H1 (cell line): Measurements from ENCODE around the gene TMTC2. TPM values are rescaled to one million over a fixed set of nuclear protein-coding genes. Genes with fewer than 3 reads are reported as not detected.

Source experiments
- CBX5 ChIP-seq: fragments of 300-800, 300-1000 bp; sonication (generic); IDR thresholded peaks from 2 replicates; pipeline ENCODE4 v1.7.1; 2016; ENCODE audit warnings: antibody characterized with exemption, low read length, low read depth
- JUND ChIP-seq: IDR thresholded peaks from 2 replicates; pipeline ENCODE4 v1.6.1; 2011; ENCODE audit warnings: mild to moderate bottlenecking, improper control_type of control experiment, low read length
- MAFK ChIP-seq: IDR thresholded peaks from 2 replicates; pipeline ENCODE4 v1.6.1; 2012; ENCODE audit warnings: low read depth, mild to moderate bottlenecking, improper control_type of control experiment, low read length
- polyA plus RNA-seq, 7 experiments: library from polyadenylated mRNA; depleted of rRNA in 3 of 7; stranded (reverse) in 5 of 7; unstranded in 2 of 7; fragments of >200 nt in 5 of 7; fragments of 200-250 nt in 2 of 7; gene quantifications; 1 replicate in 5 of 7; 2 replicates in 1 of 7; 4 replicates in 1 of 7; pipeline versions ENCODE4 v1.2.1 to v1.2.3, GENCODE V29; 2011 to 2013; ENCODE audit warnings: missing spikeins in 2 of 7, mixed read lengths in 2 of 7
- total RNA-seq: library from RNA; stranded (reverse); fragmentation: NEBNext Ultra II Directional; extraction: Animal tissue kit (Norgen Biotek cat#: 25700); gene quantifications from 2 replicates; pipeline ENCODE4 v1.2.1, GENCODE V29; 2021
- TF ChIP-seq, protein P1 (sequence below): fragments of 300-600 bp; sonication (generic); IDR thresholded peaks from 2 replicates; pipeline ENCODE4 v1.7.1; 2012; ENCODE audit warnings: low read length, moderate library complexity, mild to moderate bottlenecking, inconsistent platforms; ENCODE audit not compliant: insufficient replicate concordance

TMTC2 gene
- total and polyA plus RNA-seq, 2 of the 8 experiments (the other 6 are each of a cell fraction or from before 2014, with no cell fraction given): 2.3 to 3.9 TPM

DNA sequence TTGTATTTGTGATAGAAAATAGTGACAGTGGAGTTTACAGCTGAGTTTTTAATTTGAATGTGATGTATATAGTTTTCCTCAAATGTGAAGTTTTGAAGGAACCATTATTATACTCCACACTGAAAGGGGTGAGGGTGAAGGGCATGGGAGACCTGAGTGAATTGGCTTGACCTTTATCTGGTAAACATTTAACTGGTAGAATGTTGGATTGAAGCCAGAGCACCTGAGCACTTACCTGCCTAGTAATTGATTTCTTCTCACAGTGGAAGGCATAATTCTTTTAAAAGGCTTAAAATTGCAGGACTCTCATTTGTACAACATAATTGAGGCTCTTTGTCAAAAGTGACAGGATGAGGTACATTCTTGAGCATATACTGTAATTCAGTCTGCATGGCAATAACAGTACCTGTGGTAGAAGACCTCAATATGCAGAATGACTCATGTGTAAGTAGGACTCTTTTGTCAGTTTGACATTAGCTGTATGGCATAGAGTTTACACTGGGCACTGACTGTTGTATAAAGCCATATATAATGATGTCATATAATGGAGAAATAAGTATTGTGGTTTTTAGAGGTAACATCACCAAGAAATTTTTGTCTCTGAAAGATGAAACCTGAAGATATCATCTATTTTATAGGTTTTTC lies 309.6 kb downstream of the TMTC2 start (continued):
- TF ChIP-seq JUND (no peak), CBX5 (no peak), MAFK (no peak)
- TF ChIP-seq, protein P1, sequence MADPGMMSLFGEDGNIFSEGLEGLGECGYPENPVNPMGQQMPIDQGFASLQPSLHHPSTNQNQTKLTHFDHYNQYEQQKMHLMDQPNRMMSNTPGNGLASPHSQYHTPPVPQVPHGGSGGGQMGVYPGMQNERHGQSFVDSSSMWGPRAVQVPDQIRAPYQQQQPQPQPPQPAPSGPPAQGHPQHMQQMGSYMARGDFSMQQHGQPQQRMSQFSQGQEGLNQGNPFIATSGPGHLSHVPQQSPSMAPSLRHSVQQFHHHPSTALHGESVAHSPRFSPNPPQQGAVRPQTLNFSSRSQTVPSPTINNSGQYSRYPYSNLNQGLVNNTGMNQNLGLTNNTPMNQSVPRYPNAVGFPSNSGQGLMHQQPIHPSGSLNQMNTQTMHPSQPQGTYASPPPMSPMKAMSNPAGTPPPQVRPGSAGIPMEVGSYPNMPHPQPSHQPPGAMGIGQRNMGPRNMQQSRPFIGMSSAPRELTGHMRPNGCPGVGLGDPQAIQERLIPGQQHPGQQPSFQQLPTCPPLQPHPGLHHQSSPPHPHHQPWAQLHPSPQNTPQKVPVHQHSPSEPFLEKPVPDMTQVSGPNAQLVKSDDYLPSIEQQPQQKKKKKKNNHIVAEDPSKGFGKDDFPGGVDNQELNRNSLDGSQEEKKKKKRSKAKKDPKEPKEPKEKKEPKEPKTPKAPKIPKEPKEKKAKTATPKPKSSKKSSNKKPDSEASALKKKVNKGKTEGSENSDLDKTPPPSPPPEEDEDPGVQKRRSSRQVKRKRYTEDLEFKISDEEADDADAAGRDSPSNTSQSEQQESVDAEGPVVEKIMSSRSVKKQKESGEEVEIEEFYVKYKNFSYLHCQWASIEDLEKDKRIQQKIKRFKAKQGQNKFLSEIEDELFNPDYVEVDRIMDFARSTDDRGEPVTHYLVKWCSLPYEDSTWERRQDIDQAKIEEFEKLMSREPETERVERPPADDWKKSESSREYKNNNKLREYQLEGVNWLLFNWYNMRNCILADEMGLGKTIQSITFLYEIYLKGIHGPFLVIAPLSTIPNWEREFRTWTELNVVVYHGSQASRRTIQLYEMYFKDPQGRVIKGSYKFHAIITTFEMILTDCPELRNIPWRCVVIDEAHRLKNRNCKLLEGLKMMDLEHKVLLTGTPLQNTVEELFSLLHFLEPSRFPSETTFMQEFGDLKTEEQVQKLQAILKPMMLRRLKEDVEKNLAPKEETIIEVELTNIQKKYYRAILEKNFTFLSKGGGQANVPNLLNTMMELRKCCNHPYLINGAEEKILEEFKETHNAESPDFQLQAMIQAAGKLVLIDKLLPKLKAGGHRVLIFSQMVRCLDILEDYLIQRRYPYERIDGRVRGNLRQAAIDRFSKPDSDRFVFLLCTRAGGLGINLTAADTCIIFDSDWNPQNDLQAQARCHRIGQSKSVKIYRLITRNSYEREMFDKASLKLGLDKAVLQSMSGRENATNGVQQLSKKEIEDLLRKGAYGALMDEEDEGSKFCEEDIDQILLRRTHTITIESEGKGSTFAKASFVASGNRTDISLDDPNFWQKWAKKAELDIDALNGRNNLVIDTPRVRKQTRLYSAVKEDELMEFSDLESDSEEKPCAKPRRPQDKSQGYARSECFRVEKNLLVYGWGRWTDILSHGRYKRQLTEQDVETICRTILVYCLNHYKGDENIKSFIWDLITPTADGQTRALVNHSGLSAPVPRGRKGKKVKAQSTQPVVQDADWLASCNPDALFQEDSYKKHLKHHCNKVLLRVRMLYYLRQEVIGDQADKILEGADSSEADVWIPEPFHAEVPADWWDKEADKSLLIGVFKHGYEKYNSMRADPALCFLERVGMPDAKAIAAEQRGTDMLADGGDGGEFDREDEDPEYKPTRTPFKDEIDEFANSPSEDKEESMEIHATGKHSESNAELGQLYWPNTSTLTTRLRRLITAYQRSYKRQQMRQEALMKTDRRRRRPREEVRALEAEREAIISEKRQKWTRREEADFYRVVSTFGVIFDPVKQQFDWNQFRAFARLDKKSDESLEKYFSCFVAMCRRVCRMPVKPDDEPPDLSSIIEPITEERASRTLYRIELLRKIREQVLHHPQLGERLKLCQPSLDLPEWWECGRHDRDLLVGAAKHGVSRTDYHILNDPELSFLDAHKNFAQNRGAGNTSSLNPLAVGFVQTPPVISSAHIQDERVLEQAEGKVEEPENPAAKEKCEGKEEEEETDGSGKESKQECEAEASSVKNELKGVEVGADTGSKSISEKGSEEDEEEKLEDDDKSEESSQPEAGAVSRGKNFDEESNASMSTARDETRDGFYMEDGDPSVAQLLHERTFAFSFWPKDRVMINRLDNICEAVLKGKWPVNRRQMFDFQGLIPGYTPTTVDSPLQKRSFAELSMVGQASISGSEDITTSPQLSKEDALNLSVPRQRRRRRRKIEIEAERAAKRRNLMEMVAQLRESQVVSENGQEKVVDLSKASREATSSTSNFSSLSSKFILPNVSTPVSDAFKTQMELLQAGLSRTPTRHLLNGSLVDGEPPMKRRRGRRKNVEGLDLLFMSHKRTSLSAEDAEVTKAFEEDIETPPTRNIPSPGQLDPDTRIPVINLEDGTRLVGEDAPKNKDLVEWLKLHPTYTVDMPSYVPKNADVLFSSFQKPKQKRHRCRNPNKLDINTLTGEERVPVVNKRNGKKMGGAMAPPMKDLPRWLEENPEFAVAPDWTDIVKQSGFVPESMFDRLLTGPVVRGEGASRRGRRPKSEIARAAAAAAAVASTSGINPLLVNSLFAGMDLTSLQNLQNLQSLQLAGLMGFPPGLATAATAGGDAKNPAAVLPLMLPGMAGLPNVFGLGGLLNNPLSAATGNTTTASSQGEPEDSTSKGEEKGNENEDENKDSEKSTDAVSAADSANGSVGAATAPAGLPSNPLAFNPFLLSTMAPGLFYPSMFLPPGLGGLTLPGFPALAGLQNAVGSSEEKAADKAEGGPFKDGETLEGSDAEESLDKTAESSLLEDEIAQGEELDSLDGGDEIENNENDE: no peak
